ENCODE data around the gene DUXA. TPM values are rescaled to one million over a fixed set of nuclear protein-coding genes. Genes with fewer than 3 reads are reported as not detected.
"Not testable (repeated sequence)": the region's sequence is repeated elsewhere in the genome, so short reads cannot be mapped to it uniquely, and the experiment has no call there.

DUXA gene
- total RNA-seq, 2 donors from 2014 or later: not detected

GRCh38 chr19:57161985-57162539, 5.2 kb downstream of the DUXA start:
- Histone ChIP-seq H3K27me3 (no peaks in the 10 kb centered on the region), H3K36me3 (no peaks in the 10 kb centered on the region), H3K9me3 (no peaks in the 10 kb centered on the region), H3K4me1 (no peaks in the 10 kb centered on the region), H3K27ac (no peak overlapping the region), H3K4me3 (no peak overlapping the region), H3K9ac (ENCODE audit: low read depth in 2 of 2, low read length in 2 of 2) (no peak overlapping the region)
- intact Hi-C loops (cut with DNase I): no loop called here
- no peak for DNase-seq
- TF ChIP-seq CTCF (IDR thresholded peaks at IDR 0.05): no peak

GRCh38 chr19:57152921-57153320, 14.4 kb downstream of the DUXA start:
- no peak overlapping the region for H3K9ac ChIP-seq (ENCODE audit: low read depth in 2 of 2, low read length in 2 of 2)
- no peak overlapping the region for H3K27ac ChIP-seq
- no peak overlapping the region for H3K4me3 ChIP-seq
- intact Hi-C loops (cut with DNase I): no loop called here
- H3K27me3 ChIP-seq: no peaks in the 10 kb centered on the region
- no peak for TF ChIP-seq CTCF (IDR thresholded peaks at IDR 0.05)
- H3K9me3 ChIP-seq: no peaks in the 10 kb centered on the region
- no peaks in the 10 kb centered on the region for H3K4me1 ChIP-seq
- no peaks in the 10 kb centered on the region for H3K36me3 ChIP-seq
- no peak for DNase-seq

- DNase-seq: no peak
- Histone ChIP-seq H3K36me3 (no peaks in the 10 kb centered on the region), H3K27me3 (no peaks in the 10 kb centered on the region), H3K9ac (ENCODE audit: low read depth in 2 of 2, low read length in 2 of 2) (no peak overlapping the region), H3K4me3 (no peak overlapping the region), H3K27ac (no peak overlapping the region), H3K9me3 (no peaks in the 10 kb centered on the region), H3K4me1 (no peaks in the 10 kb centered on the region)
- no peak for TF ChIP-seq CTCF (IDR thresholded peaks at IDR 0.05)
- intact Hi-C loops (cut with DNase I): no loop called here
Measured at GRCh38 chr19:57141699-57142098, 25.6 kb downstream of the DUXA start.

- no peak for TF ChIP-seq CTCF (IDR thresholded peaks at IDR 0.05)
- no peaks in the 10 kb centered on the region for H3K27me3 ChIP-seq
- no peak for DNase-seq
- no peak overlapping the region for H3K27ac ChIP-seq
- no peak overlapping the region for H3K4me3 ChIP-seq
- no peak overlapping the region for H3K9ac ChIP-seq (ENCODE audit: low read depth in 2 of 2, low read length in 2 of 2)
- no peaks in the 10 kb centered on the region for H3K9me3 ChIP-seq
- H3K36me3 ChIP-seq: no peaks in the 10 kb centered on the region
- intact Hi-C loops (cut with DNase I): no loop called here
- no peaks in the 10 kb centered on the region for H3K4me1 ChIP-seq
Measured at GRCh38 chr19:57135797-57136196, 31.5 kb downstream of the DUXA start.

- H3K9ac ChIP-seq (ENCODE audit: low read depth in 2 of 2, low read length in 2 of 2); DNase-seq; H3K4me3 ChIP-seq; H3K36me3 ChIP-seq; H3K9me3 ChIP-seq; H3K27ac ChIP-seq; intact Hi-C loops (cut with DNase I); H3K27me3 ChIP-seq; H3K4me1 ChIP-seq: not testable (repeated sequence)
Measured at GRCh38 chr19:57127403-57127802, 39.9 kb downstream of the DUXA start.

GRCh38 chr19:57123882-57124281, 43.4 kb downstream of the DUXA start:
- TF ChIP-seq CTCF (IDR thresholded peaks at IDR 0.05): no peak
- no peak for DNase-seq
- intact Hi-C loops (cut with DNase I): no loop called here
- no peaks in the 10 kb centered on the region for H3K4me1 ChIP-seq
- H3K4me3 ChIP-seq: no peak overlapping the region
- no peak overlapping the region for H3K9ac ChIP-seq (ENCODE audit: low read depth in 2 of 2, low read length in 2 of 2)
- no peaks in the 10 kb centered on the region for H3K27me3 ChIP-seq
- H3K36me3 ChIP-seq: no peaks in the 10 kb centered on the region
- H3K9me3 ChIP-seq: no peaks in the 10 kb centered on the region
- no peak overlapping the region for H3K27ac ChIP-seq

All from colonic mucosa (tissue), 4 donors.